NCI-H226 (cell line): ENCODE data around the gene CES4A.
"Not testable (repeated sequence)": the region's sequence is repeated elsewhere in the genome, so short reads cannot be mapped to it uniquely, and the experiment has no call there.

Experiments
- DNase-seq: peaks from one replicate; pipeline ENCODE4 v3.0.0-alpha.2; 2015

The CES4A gene

GRCh38 chr16:66958857-66959703 lies 29.3 kb upstream of the CES4A start:
- no peak for DNase-seq

GRCh38 chr16:66959704-66960161 lies 28.7 kb upstream of the CES4A start:
- DNase-seq = no peak

GRCh38 chr16:66960270-66960669 lies 28.1 kb upstream of the CES4A start:
- DNase-seq = no peak

GRCh38 chr16:66961065-66961744 lies 27.2 kb upstream of the CES4A start, which contains the start of gene CES3:
CES3 (plus strand) TSS chr16:66961266; CDS start chr16:66961308, 42 bp downstream.
- peak; percentile 56 for DNase-seq

GRCh38 chr16:66961914-66962313 lies 26.5 kb upstream of the CES4A start:
- DNase-seq = peak; percentile 38

GRCh38 chr16:66964049-66964448 lies 24.3 kb upstream of the CES4A start:
- no peak for DNase-seq

- DNase-seq = peak; percentile 27
Measured at GRCh38 chr16:66968847-66969246, 19.5 kb upstream of the CES4A start.

GRCh38 chr16:66970775-66971720 lies 17.3 kb upstream of the CES4A start:
- DNase-seq = peak; percentile 93

- no peak for DNase-seq
Measured at GRCh38 chr16:66972983-66973382, 15.4 kb upstream of the CES4A start.

- DNase-seq = no peak
Measured at GRCh38 chr16:66973716-66974115, 14.7 kb upstream of the CES4A start.

- DNase-seq = not testable (repeated sequence)
Measured at GRCh38 chr16:66974156-66974931, 14.0 kb upstream of the CES4A start.

- DNase-seq = not testable (repeated sequence)
Measured at GRCh38 chr16:66974932-66975246, 13.5 kb upstream of the CES4A start.

- DNase-seq = no peak
Measured at GRCh38 chr16:66975302-66975893, 13.0 kb upstream of the CES4A start.

- no peak for DNase-seq
Measured at GRCh38 chr16:66976746-66977145, 11.6 kb upstream of the CES4A start.

GRCh38 chr16:66977341-66978113 lies 10.9 kb upstream of the CES4A start:
- DNase-seq = peak; percentile 60

GRCh38 chr16:66979011-66979717 lies 9.2 kb upstream of the CES4A start:
- no peak for DNase-seq

GRCh38 chr16:66983033-66983432 lies 5.4 kb upstream of the CES4A start:
- DNase-seq = no peak

GRCh38 chr16:66984892-66985311 lies 3.5 kb upstream of the CES4A start:
- DNase-seq = no peak

GRCh38 chr16:66986559-66986958 lies 1.8 kb upstream of the CES4A start:
- DNase-seq = no peak

GRCh38 chr16:66991545-66992077 lies 3.2 kb downstream of the CES4A start:
- no peak for DNase-seq
